Activated CD8-positive, alpha-beta memory T cell treated with anti-CD3 and anti-CD28 coated beads, Interleukin-2, amount 50 U/mL, for 1 hour (primary cell): ENCODE data around the gene ANKS1B.
"Not testable (repeated sequence)": the region's sequence is repeated elsewhere in the genome, so short reads cannot be mapped to it uniquely, and the experiment has no call there.

Experiments
- DNase-seq: peaks from one replicate; pipeline ENCODE4 v3.0.0-alpha.2; 2020; ENCODE audit errors: extremely low read depth

The ANKS1B gene

DNA sequence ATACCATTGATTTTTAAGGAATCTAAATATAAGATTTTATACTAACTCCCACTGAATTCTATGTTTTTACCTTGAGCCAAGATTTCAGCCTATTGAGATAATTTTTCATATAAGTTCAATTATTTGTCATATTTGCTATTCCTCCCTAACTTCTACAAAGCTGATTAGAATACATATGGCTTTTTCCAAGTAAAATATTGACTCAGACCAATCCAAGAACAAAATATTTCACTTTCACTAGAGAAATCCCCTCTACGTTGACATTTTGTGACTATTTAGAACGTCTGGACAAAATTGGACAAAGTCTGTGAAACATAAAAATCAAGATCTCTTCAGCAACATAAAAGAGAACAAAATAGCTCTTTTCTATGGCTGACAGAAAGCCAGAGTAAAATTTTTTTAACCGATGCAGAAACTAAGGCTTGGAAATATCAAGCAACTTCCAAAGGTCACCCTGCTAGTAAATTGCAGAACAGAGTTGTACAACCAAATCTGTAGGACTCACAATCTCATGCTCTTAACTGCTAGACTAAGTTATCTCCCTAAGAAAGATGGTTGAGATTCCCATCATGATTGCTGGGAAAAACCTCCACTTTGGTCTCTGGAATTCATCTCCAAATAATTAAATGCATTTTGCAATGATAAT lies 219.1 kb downstream of the ANKS1B start:
- no peak for DNase-seq

DNA sequence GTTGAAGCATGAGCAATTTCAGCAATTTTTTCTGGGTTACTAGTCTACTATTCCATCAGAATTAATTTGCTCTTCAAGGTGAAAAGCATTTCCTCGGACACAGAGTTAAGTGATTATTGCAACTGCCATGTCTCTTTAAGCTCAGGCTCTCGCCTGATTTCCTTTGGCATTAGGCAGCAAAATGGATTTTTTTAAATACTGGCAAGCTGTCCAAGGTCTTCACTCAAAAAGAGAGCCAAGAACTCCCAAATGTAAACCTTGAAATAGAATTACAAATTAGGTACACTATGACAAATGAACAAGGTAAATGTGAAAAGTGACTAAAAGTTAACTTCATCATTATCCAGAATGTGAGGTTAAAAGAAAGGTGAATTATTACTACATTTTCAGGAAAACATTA lies 225.3 kb downstream of the ANKS1B start:
- DNase-seq: no peak

DNA sequence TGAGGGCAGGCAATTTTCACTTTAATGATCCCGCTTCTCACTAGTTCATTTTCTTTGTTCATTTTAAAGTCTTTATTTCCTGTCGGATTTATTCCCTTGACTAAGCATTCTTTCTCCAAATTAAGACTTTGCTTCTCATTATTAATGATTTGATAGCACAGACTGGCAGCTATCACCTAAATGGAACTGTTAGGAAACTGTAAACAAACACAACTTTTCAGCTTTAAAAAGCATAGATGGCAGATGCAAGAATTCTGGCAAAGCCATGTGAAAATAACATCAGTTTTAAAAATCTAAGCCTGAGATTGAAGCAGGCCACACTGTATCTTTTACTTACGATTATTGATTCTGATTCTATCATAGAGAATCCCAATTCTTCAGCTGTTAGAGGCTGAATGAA lies 225.7 kb downstream of the ANKS1B start:
- DNase-seq: no peak

DNA sequence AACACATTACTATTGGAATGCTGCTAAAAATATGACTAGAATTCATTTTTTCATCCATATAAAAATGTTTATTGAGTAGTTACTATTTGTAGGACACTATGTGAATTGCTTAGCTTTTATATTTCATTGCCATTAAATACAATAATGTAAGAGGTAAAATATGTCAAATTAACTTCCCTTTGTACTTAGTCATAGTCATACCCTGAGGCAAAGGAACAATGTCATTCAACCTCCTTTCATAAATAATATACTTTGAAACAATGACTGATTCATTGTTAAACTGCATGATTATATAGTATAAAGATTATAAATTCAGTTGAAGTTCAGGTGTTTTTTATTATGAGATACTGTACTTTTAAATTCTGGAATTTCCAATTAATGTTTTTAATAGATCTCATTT lies 232.0 kb downstream of the ANKS1B start:
- no peak for DNase-seq

DNA sequence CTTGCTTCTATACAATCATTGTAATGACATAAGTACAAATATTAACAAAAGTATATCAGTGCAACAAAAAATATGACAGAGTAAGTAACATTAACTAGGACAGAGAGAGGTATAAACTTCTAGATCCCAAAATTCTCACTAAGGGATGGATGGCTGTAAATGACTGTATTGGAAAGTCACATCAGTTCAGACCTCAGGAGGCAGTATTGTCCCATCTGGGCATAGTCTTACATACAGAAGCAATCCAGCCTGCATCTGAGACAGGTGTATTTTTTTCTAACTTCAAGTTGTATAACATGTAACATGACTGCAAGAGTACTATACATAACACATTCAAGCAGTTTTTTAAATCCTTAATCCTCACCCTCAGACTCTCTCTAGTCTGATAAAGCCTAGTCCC lies 238.2 kb downstream of the ANKS1B start:
- DNase-seq: no peak

DNA sequence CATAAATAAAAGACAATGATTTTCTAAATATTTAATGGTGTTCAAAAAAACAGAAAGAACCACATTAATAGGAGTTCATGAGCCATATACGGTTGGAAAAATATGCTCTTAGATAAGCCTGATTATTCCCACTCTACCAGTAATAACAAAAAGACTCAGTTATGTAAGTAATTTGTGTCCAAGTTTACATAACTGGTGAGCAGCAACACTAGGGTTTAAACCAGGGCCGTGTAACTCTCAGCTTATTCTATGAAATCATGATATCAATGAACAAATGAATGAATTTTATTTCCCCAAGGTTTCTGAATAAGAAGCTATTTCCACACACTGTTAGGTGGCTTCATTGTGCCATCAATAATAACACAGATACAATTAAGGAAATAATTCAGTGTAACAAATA lies 238.8 kb downstream of the ANKS1B start:
- DNase-seq: no peak

DNA sequence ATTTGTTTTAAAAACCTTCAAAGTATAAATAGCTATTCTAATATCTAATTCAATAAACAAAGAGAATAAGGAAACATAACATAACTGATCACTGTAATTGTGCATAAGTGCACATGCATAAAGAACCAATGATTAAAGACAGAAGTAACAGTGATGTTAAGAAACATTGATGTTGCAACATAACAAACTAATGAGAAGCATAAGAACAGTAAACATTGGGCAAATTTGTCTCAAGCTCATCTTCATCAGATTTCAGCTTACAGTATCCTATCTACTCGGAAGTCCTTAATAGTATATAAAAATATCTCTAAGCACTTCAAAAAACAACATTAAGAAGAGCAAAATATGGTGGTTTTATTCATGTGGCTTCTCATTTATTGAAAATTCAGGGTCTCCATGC lies 239.6 kb downstream of the ANKS1B start:
- no peak for DNase-seq

DNA sequence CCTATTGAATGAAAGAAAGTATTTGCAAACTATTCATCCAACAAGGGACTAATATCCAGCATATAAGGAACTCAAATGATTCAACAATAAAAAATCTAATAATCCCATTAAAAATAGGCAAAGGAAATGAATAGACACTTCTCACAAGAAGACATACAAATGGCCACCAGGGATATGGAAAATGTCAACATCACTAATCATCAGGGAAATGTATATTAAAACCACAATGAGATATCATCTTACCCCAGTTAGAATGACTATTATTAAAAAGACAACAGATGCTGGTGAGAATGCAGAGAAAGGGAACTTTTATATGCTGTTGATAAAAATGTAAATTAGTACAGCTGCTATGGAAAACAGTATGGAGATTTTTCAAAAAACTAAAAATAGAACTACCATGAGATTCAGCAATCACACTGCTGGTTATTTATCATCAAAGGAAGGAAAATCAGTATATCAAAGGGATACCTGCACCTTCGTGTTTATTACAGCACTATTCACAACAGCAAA lies 247.9 kb downstream of the ANKS1B start:
- DNase-seq: no peak

DNA sequence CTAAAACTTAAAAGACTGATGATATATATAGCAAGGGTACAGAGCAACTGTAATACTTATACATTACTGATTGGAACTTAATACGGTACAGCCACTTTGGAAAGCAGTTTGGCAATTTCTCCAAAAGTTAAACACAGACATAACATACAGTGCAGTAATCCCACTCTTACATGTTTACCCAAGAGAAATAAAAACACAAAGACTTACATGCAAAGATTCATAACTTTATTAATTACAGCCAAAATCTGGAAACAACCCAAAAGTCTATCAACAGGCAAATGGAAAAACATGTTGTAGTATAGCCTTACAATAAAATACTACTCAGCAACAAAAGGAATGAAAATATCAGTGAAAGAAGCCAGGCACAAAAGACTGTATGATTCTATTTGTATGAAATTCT lies 252.6 kb downstream of the ANKS1B start:
- no peak for DNase-seq

DNA sequence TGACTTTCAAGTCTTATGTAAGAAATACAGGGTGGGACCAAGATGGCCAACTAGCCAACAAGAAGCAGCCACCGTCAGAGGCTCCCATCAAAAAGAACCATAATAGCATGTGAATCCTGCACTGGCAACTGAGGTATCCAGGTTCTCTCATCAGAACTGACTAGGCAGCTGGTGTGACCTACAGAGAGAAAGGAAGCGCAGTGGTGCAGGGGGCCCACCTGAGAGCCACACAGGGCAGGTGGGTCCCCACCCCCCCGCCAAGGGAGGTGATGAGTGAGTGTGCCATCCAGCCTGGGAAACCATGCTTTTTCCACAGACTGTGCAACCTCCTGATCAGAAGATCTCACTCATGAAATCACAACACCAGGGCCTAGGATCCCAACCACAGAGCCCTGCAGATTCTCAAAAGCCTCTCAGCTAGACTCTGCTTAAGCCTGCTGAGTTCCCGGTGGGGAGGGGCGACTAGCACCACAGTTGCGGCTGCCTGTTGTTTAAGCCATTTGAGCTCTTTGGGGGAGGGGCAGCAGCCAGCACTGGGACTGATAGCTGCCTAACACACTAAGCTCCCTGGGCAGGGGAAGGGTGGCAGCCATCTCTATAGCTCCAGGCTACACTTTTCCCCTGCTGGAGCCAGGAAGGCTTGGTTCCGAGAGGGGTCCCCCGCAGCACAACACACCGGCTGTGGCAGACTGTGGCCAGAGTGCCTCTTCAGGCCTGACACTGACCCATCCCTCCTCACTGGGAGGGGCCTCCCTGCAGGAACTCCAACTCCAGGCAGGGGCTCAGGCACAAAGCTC lies 261.8 kb downstream of the ANKS1B start:
- DNase-seq: no peak

DNA sequence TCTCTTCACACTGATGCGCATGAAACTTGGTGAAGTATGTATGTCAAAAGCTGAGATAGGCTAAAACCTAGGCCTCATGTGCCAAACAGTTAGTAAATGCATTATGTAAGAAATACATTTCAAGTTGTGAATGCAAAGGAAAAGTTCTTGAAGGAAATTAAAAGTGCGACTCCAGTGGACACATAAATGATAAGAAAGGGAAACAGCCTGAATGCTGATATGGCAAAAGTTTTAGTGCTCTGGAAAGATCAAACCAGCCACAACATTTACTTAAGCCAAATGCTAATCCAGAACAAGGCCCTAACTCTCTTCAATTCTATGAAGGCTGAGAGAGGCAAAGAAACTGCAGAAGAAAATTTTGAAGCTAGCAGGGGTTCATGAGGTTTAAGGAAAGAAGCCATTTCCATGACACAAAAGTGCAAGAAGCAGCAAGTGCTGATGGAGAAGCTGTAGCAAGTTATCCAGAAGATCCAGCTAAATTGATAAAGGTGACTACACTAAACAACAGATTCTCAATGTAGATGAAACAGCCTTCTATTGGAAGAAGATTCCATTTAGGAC lies 262.9 kb downstream of the ANKS1B start:
- no peak for DNase-seq

DNA sequence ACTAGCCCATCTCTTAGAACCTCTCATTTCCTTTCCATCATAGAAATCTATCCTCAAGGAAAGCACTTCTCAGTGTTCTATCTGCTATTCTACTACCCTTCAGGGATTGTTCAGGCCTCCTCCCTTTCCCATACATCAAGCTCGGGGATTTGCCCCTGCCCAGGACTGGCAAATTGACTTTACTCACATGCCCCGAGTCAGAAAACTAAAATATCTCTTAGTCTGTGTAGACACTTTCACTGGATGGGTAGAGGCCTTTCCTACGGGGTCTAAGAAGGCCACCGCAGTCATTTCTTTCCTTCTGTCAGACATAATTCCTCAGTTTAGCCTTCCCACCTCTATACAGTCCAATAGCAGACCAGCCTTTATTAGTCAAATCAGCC lies 264.7 kb downstream of the ANKS1B start:
- not testable (repeated sequence) for DNase-seq

DNA sequence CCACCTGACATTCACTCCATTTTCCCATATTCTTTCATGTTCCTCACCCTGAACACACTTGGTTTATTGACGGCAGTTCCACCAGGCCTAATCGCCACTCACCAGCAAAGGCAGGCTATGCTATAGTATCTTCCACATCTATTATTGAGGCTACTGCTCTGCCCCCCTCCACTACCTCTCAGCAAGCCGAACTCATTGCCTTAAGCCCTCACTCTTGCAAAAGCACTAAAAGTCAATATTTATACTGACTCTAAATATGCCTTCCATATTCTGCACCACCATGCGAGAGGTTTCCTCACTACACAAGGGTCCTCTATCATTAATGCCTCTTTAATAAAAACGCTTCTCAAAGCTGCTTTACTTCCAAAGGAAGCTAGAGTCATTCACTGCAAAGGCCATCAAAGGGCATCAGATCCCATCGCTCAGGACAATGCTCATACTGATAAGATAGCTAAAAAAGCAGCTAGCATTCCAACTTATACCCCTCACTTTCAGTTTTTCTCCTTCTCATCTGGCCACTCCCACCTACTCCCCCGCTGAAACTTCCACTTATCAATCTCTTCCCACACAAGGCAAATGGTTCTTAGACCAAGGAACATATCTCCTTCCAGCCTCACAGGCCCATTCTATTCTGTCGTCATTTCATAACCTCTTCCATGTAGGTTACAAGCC lies 265.2 kb downstream of the ANKS1B start:
- DNase-seq: not testable (repeated sequence)

DNA sequence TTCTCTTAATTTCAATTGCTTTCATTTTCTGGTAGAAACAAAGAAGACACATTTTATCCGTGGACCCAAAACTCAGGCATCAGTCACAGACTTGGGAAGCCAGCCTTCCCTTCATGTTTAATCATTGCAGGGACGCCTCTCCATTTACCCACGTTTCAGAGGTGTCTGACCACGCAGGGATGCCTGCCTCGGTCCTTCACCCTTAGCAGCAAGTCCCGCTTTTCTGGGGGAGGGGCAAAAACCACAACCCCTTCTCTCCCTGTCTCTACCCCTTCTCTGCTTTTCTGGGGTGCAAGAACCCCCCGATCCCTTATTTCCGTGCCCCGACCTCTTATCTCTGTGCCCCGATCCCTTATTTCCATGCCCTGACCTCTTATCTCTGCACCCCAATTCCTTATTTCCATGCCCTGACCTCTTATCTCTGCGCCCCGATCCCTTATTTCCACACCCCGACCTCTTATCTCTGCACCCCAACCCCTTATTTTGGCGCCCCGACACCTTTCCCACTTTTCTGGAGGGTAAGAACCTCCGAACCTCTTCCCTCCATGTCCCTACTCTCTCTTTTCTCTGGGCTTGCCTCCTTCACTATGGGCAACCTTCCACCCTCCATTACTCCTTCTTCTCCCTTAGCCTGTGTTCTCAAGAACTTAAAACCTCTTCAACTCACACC lies 268.8 kb downstream of the ANKS1B start:
- DNase-seq: not testable (repeated sequence)

DNA sequence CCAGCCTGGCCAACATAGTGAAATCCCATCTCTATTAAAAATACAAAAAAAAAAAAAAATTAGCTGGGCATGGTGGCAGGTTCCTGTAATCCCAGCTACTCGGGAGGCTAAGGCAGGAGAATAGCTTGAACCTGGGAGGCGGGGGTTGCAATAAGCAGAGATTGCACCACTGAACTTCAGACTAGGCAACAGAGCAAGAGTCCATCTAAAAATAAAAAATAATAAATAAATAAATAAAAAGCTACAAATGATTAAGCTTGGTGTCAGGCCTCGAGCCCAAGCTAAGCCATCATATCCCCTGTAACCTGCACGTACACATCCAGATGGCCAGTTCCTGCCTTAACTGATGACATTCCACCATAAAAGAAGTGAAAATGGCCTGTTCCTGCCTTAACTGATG lies 269.8 kb downstream of the ANKS1B start:
- not testable (repeated sequence) for DNase-seq

DNA sequence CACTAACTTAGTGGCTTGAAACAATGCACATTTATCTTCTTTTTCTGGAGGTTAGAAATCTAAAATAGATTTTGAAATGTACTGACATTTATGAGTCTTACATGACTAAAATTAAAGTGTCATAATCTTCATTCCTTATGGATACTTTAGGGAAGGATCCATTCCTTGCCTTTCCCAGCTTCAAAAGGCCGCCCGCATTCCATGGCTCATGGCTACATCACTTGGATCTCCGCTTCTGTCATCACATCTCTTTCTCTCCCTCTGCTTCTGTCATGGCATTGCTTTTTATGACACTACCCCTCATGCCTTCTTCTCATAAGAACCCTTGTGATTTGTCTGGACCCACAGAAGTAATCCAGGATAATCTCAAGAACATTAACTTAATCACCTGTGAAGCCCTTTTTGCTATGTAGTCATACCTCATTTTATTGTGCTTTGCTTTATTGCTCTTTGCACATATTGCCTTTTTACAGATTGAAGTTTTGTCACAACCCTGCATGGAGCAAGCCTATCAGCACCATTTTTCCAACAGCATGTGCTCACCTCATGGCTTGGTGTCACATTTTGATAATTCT lies 270.7 kb downstream of the ANKS1B start:
- DNase-seq: no peak

DNA sequence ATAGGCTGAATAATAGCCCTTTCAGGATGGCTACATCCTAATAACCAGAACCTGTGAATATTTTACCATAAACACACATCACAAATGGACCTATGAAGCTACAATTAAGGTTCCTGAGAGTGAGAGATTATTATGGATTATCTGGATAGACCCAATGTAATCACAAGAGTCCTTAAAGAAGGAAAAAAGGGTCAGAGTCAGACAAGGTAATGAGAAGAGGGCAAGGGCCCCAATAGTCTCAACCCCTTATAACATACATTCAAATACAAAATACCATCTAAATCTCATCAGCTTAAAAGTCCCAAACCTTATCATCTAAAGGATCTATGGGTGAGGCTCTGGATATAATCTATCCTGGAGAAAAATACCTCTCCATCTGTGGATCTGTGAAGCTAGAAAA lies 272.5 kb downstream of the ANKS1B start:
- DNase-seq: no peak

DNA sequence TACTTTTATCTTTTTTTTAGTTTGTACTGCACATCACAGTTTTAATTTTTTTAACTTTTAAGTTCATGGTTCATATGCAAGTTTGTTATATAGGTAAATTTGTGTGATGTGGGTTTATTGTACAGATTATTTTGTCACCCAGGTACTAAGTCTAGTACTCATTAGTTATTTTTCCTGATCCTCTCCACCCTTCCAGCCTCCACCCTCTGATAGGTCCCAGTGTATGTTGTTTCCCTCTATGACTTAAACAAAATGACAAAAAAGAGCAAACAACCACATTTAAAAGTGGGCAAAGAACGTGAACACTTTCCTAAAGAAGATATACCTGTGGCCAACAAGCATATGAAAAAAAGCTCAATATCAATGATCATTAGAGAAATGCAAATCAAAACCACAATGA lies 273.5 kb downstream of the ANKS1B start:
- DNase-seq: no peak

DNA sequence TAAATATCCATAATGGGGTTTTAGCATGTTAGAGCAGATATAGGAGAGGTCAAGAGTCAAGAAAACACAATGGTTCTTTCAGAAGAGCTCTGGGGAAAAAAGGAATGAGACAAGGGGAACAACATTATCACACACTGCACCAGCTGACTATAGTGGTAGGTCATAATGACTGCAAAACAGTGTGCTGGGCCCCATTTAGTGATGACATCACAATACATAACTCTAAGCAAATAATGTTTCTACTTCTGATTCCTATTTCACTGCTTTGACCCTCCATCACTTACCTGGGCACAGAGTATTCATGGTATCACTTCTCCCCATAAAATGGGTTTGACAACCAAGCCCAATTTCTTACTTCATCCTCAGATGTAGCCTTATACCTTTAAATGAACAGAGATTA lies 275.1 kb downstream of the ANKS1B start:
- no peak for DNase-seq

DNA sequence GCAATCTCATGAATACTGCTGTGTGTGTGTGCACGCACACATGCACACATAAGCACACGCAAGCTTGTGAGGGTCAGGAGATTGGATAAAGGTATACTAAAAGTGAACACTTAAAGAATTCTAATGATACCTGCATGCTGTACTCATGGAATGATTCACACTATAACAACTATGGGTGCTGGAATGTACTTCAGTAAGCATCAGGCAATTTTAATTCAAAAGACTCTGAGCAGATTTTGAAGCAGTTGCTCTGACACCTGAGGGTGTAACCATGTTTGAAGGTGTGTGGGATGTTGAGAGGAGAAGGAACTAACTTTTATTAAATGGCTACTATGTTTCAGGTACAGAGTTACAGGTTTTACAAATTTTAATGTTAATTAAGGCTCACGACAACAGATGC lies 275.6 kb downstream of the ANKS1B start:
- DNase-seq: no peak

DNA sequence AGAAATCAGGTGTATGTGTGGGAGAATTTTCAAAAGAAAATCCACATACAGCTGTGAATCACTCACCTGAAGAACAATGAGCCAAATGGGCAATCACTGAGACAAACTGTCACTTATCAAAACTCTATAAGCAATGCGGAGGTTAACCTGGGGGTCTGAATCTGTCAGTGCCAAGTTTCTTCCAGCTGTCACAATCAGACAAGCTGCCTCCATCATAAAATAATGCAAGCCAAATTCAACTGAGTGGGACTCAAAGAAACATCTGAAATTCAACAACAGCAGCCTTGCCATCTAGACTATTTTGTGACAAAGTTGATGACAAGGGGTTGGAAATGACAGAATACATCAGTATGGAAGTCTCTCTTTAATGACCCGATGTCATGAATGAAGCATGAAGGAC lies 276.9 kb downstream of the ANKS1B start:
- no peak for DNase-seq
